22Rv1 (cell line): Measurements from ENCODE around the gene MPRIP.

Experiments
- CTCF ChIP-seq: fragments of 450-650 bp; IDR thresholded peaks from 2 replicates; pipeline ENCODE4 v1.5.1; 2017; ENCODE audit warnings: mild to moderate bottlenecking
- ZFX ChIP-seq: fragments of 450-650 bp; IDR thresholded peaks from 2 replicates; pipeline ENCODE4 v1.6.1; 2017; ENCODE audit warnings: antibody characterized with exemption, borderline replicate concordance

- TF ChIP-seq CTCF (no peak), ZFX (no peak)
These were observed 133.7 kb downstream of the MPRIP start for GRCh38 chr17:17175917-17176316.
